ENCODE results near the gene MYEF2.

DNA sequence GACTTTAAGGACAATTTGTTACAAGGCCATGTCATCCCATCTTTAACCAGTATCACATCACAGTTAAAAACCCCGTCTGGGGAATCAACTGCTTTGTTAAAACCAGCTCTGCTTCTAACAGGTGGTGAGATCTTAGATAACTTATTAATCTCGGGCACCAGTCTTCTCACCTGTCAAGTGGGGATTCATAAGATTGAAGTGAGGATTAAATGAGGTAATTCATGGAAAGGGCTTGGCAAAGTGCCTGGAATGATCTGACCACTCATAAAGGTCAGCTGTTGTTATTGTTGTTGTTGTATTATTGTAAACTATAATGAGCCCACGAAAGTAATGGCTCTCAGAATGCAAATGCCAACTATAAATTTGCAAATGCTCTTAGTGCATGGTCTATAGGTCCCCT, 87.4 kb downstream of the MYEF2 start:
- no peak for TF ChIP-seq CTCF (conservative IDR thresholded peaks at IDR 0.05; ENCODE audit: low read depth, low read length)
- no peak for TF ChIP-seq EZH2 (IDR thresholded peaks at IDR 0.05; ENCODE audit: borderline replicate concordance, low read depth, low read length, poor library complexity, severe bottlenecking)
